ENCODE measurements around the gene TMEM221. TPM values are rescaled to one million over a fixed set of nuclear protein-coding genes. Genes with fewer than 3 reads are reported as not detected.

The TMEM221 gene
- total RNA-seq: under 0.01 TPM in 1 of 2 replicates, not detected in the other

DNA sequence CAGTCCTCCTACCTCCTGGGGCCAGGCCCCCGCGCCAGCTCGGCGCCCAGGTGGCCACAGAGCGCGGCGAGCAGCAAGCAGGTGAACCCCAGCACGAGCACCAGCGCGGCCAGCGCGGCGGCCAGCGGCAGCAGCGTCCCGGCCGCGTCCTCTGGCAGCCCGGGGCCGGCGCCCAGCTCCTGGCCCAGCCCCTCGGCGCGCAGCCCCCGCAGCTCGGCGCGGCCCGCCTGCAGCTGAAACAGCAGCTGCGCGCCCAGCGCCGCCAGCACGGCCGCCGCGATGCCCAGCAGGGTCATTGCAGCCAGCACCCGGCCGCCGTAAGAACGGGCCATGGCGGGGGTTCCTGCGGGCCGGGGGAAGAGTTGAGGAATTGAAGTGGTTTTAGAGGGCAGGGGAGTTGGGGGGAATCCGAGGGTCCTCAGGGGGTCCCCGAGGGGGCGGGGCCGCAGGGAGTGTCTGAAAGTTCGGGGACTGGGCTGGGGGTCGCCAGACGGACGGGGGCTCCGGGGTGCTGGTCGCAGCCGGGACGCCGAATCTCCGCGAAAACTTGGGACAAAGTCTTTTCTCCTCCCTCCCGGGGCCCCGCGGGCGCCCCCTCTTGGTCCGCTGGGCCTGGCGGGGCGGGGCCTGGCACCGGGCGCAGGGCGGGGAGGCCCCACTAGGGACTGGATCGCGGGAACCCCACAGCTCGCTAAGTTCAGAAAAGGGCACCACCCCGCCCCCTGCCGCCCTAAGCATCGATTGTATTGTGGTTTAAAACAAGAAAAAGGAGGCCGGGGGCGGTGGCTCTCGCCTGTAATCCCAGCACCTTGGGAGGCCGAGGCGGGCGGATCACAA is at the start of gene TMEM221:
TMEM221 (minus strand) TSS at position 538 of the 837 bp plus-strand sequence; CDS start at position 332, 206 bp downstream.

GRCh38 chr19:17470068-17470841 is 21.8 kb upstream of the TMEM221 start, which contains the start of gene SLC27A1:
Gene SLC27A1, plus strand, starts transcription at chr19:17470524. Its CDS starts 17 bp downstream, at chr19:17470541.

DNA sequence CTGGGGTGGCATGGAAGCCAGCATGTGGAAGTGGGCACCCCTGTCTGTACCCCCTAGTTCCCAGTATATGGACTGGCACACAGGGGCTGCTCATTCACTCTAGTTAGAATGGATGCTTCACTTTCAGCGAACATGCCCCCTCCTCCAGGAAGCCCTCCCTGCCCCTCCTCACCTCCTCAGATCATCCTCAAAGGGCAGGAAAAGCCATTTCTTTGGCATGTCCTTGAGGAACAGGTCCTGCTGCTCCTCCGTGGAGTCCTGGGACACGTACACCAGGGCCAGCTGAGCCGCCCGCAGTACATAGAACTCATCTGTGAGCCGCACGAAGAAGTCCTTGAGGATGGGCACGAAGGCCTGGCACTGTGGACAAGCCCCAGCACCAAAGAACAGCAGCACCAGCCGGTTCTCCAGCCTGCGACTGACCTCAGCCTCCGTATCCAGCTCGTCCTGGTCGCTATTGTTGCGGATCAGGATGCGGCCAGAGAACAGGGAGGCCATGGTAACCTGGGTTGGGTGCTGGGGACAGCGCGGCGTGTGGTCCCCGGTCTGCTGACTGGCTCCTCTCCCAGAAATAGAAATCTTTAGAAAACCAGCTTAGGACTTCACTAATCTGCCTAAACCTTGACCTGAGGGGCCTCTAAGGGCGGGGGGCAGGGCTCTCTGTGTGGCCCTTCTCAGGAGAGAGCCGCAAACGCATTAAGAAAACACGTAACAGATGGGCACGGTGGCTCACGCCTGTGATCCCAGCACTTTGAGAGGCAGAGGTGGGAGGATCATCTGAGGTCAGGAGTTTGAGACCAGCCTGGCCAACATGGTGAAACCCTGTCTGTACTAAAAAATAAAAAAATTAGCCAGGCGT is 12.1 kb upstream of the TMEM221 start, which contains the start of gene NXNL1:
NXNL1 (minus strand) TSS at position 555 of the 859 bp plus-strand sequence; CDS start at position 498, 57 bp downstream.

GRCh38 chr19:17419621-17420474 is 28.6 kb downstream of the TMEM221 start, which contains the start of gene MVB12A:
Gene MVB12A, plus strand, starts transcription at chr19:17420047. Its CDS starts 89 bp downstream, at chr19:17420136.

GRCh38 chr19:17405250-17406045 is 43.0 kb downstream of the TMEM221 start, which contains the start of gene BST2:
Gene BST2, minus strand, starts transcription at chr19:17405630. Its CDS starts 55 bp downstream, at chr19:17405575.

DNA sequence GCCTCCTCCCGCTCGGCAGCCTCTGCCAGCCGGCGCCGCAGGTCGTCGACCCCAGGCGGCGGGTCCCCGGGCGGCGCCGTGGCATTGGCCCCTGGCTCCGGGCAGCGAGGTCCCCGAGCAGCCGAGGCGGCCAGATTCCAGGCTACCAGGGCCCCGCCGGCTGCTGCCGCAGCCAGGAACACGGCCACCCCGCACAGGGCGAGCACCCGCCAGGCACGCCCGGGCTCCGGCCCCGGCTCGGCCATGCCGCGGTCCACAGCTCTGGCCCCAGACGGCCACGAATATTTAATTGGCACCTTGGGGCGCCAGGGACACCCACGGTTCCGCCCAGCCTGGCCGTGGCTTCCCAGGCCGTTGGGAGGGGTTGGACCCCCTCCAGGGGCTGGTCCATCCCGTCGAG is 54.6 kb downstream of the TMEM221 start, which contains the start of gene CCDC194:
CCDC194 (minus strand) TSS at position 283 of the 400 bp plus-strand sequence; CDS start at position 245, 38 bp downstream.

Other genes with a start within 250 kb of the TMEM221 start
- 18.0 and 31.1 TPM in 2 replicates for gene USE1, start 233.3 kb downstream of the TMEM221 start, total RNA-seq
- gene OCEL1, start 222.4 kb downstream of the TMEM221 start, total RNA-seq: 0.77 and 2.3 TPM in 2 replicates
- gene NR2F6, start 202.7 kb downstream of the TMEM221 start, total RNA-seq: 35.5 and 45.2 TPM in 2 replicates
- gene USHBP1, start 183.9 kb downstream of the TMEM221 start, total RNA-seq: under 0.01 and 0.28 TPM in 2 replicates
- gene BABAM1, start 181.2 kb downstream of the TMEM221 start, total RNA-seq: 67.4 and 125 TPM in 2 replicates
- gene ANKLE1, start 166.8 kb downstream of the TMEM221 start, total RNA-seq: 1.9 TPM in 1 of 2 replicates, not detected in the other
- 8.2 and 10.4 TPM in 2 replicates for gene ABHD8, start 145.2 kb downstream of the TMEM221 start, total RNA-seq
- gene MRPL34, start 142.8 kb downstream of the TMEM221 start, total RNA-seq: 36.6 and 50.8 TPM in 2 replicates
- 18.3 and 33.2 TPM in 2 replicates for gene DDA1, start 139.1 kb downstream of the TMEM221 start, total RNA-seq
- gene ANO8, start 113.8 kb downstream of the TMEM221 start, total RNA-seq: 3.1 and 4.5 TPM in 2 replicates
- gene GTPBP3, start 111.1 kb downstream of the TMEM221 start, total RNA-seq: 12.4 and 12.8 TPM in 2 replicates
- 0.19 and 0.28 TPM in 2 replicates for gene PLVAP, start 71.3 kb downstream of the TMEM221 start, total RNA-seq
- gene CCDC194, start 54.5 kb downstream of the TMEM221 start, total RNA-seq: not detected in 2 replicates
- 30.7 and 56.7 TPM in 2 replicates for gene BST2, start 43.0 kb downstream of the TMEM221 start, total RNA-seq
- 27.0 and 29.6 TPM in 2 replicates for gene MVB12A, start 28.6 kb downstream of the TMEM221 start, total RNA-seq
- gene NXNL1, start 12.3 kb upstream of the TMEM221 start, total RNA-seq: not detected in 2 replicates
- 9.2 and 35.0 TPM in 2 replicates for gene SLC27A1, start 21.9 kb upstream of the TMEM221 start, total RNA-seq
- 37.8 and 38.9 TPM in 2 replicates for gene PGLS, start 63.0 kb upstream of the TMEM221 start, total RNA-seq
- gene COLGALT1, start 107.0 kb upstream of the TMEM221 start, total RNA-seq: 105 and 131 TPM in 2 replicates
- 1.3 and 3.9 TPM in 2 replicates for gene UNC13A, start 239.7 kb upstream of the TMEM221 start, total RNA-seq

Measured in regular cardiac myocyte (primary cell).